GM19025 (cell line): ENCODE data around the gene FAM222A.

ENCODE experiments used
- ATAC-seq: cut with Tn5 transposase; IDR thresholded peaks from one replicate; pipeline ENCODE4 v1.9.1; 2021; ENCODE audit warnings: mild to moderate bottlenecking, low read depth, moderate library complexity; ENCODE audit not compliant: unreplicated experiment

Gene FAM222A

DNA sequence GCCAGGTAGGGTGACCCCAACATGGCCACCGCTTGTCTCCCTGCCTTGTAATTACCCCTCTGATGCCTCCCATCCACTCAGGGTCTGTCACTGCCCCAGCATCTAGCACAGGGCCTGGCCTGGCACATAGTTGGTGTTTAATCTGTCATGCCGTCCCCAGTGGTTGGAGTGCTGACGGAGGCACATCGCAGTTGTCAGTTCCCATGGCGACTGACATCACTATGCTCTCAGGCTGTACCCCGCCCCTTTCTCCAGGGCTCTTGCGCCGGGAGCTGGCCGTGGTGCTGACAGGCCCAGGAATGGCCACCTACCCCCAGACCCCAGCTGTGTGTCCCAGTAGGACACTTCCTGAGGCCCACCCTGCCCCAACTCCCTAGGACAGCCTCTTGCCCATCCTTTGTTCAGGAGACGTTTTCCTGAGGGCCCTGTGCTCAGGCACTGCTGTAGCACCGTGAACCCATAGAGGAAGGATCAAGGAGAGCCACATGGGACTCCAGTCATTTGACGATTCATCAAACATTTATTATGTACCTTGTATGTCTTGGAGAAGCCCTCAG, 23.0 kb downstream of the FAM222A start:
- no peak for ATAC-seq

DNA sequence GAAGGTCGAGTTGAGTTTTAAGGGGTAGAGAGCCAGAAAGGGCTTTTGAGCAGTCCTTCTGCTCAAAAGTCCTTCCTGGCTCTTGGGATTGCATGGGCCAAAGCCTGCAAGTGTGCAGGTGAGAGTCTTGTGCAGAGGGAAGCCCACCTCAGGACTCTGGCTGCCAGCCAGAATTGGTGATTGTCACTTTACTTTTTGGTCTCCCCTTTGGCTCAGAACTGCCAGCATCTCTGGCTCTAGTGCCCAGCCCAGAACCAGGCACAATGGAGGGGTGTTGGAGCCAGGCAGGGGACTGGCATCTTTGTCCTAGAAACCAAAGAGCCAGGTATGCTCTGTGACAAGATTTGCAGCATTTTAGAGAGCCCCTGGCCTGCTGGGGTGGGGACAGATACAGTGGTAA, 23.5 kb downstream of the FAM222A start:
- no peak for ATAC-seq

DNA sequence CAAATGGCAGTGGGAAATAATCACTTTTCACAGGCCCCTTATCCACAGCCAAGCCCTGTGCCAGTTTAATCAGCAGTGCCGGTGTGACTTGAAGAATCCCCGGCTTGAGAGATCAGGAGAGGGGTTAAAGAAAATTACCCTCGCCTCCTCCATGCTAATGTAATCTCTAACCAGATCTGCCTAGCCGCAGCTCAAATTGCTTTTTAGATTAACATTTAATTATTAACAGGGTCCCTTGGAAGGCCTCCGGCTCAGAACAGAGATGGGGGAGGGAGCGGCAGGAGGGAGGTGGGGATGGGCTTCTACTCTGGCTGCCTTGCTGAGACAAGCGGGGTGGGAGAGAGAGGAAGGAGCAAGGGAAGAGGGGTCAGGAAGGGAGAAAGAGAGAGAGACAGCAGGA, 24.0 kb downstream of the FAM222A start:
- no peak for ATAC-seq

DNA sequence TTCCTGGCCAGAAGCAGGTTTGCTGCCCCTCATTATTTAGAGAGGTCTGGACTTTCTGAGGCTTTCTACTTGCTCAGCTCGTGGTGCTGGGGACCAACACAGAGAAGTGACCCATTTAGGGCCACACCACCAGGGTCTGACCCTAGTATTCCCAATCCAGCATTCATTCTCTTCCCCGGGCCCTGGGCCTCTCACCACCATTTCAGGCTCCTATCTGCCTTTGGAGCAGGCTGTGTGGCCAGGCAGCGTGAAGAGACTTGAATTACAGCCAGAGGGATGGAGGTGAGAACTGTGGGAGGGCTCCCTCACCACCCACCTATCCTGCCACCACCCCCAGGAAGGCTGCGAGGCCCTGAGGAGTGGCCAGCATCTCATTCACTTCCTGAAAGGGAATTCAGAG, 24.6 kb downstream of the FAM222A start:
- ATAC-seq: no peak

DNA sequence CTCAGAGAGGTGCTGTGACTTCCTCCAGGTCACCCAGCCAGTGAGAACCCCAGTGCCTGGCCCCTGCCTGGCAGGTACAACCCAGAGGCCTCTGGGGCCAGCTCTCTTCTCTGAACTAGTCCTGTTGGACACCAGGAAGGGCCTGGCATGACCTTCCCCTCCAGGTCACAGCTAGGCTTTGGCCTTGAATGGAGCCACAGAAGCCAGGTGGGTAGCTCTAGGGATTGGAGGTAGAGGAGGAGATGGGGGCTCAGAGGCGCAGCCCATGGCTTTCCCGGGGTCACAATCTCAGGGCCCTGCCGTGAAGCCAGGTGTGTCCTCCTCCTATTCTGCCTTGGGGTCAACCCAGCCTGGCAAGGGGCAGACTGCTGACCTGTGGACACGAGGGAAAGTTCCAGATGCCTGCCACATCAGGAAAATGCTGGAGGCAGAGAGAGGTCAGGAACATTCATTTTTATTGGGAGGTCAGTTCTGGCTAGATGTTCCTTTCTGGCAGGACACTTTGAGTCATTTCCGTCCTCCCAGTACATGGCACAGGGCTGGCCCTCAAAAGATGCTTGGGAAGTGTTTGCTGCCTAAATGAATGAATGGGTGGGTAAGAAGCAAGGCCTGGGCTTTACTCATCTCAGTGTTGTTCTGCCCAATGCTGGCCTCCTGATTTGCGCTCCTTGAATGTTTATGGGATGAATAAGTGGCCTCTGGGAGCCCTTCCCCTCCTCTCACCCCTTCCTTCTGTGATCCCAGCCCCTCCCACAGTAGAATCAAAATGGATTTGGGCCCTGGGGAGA, 25.4 kb downstream of the FAM222A start:
- no peak for ATAC-seq

DNA sequence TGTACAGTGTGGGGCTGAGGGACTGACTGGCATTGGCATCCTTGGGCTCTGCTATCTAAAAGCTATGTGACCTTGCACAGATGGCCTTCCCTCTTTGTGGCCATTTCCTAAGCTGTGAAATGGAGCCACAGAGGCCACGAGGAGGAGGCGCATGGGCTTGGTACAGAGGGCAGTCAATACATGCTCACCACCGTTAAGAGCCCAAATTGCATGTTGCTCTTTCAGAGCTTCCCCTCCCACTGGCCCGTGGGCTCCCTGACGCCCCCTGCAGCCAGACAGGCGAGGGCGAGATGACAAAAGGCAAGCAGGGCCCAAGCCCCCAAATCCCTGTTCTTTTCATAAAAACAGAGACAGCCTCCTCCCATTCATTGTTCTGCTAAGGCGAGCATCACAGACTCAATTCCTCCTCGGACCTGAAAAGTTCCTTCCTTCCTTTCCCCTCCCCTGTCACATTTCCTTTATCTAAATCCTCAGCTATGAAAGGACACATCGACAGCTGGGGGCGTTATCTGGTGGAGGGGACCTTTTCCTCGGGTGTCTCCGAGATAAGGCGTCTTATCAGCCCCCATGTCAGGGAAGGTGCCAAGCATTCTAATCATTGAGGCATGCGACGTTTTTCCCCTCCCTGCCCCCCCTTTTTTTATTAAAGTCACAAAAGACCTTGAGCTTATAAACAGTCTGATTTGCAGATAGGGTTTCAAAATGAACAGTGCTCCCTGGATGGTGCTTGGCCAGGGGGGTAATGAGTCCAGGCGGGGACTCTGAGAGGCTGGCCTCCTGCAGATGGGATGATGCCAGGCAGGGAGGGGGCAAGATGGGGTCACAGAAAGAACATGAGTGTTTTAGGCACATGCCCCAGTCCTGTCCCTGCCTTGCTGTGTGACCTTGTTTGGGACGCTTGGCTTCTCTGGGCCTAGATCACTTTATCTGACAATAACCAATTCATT, 26.4 kb downstream of the FAM222A start:
- no peak for ATAC-seq

DNA sequence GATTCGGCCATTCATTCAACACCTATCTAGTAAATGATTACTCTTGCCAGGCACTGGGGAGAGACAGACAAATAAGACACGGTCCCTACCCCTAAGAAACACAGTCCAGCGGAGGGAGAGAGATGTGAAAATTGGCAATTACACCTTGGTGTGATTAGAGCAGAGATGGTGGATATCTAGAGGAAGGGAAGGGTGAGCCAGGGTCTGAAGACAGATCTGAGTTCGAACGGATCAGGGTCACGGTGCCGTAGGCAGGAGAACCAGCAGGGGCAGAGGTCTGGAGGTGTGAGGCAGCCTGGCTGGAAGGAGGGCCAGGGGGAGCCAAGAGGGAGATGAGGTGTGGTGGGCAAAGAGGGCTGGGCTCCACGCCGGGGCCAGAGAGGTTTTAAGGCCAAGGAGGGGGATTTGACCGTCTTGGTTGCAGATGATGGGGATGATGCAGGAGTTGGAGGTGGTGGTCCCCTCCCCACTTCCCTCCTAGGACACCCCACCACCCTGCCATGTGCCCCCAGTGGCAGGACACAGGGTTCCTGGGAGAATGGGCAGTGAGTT, 27.1 kb downstream of the FAM222A start:
- ATAC-seq: no peak

DNA sequence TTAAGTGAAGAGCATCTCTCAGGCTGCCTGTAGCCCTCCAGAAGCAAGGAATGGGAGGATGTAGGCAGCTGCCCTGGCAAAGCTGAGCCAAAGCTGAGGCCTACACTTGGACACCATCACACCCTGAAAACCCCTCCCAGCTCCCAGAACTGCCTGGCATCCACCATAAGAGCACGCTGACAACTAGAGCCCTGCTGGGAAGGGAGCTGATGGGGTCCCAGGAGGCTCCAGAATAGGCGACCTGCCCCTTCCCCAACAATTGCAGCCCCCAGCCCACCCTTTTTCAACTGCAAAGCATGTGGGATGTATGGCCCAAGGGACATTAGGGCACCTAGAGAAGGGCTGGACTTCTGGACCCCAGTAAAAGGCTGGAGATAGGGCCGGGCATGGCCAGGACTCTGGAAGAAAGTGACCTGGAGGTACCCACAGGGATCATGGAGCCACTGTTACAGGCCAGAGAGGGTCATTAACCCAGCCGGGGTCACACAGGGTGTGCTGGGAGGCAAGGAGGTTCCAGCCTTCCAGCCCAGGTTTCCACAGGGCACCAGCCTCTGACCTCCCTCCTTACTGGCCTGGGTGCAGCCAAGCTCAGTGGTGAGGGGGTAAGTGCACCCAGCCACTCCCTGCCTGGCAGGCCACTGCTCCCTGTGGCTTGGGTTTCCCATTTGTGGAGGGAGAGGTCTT, 27.8 kb downstream of the FAM222A start:
- ATAC-seq: no peak

DNA sequence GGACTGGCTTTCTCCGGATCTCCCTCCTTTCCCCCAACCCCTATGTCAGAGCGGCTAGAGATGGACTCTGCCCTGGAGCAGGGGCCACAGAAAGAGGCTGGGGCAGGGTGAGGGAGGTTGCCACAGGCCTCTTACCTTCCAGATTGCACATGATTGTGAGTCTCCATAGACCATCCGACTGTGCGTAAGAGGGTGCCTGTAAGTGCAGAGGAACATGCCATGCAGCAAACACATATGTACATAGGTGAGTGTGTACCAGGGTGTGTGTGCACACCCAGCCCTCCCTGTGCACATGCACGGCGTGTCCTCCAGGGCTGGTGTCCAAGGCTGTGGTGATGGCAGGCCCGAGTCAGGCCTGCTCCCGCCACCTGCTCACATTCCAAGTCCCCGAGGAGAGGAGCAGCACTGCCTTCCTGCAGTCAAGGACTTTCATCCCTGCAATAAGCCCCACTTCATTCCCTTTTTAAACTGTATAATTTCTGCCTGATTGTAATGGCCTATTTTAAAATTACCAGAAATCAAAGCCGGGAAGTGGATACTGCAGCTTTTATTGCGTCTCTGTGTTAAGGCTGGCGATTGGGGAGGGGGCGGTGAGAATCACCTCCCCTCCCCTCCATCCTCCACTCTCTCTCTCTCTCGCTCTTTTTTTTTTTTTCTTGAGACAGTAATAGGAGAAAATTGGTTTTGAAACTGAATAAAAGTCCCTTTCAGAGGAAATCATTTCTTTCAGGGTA, 28.5 kb downstream of the FAM222A start:
- ATAC-seq: no peak

DNA sequence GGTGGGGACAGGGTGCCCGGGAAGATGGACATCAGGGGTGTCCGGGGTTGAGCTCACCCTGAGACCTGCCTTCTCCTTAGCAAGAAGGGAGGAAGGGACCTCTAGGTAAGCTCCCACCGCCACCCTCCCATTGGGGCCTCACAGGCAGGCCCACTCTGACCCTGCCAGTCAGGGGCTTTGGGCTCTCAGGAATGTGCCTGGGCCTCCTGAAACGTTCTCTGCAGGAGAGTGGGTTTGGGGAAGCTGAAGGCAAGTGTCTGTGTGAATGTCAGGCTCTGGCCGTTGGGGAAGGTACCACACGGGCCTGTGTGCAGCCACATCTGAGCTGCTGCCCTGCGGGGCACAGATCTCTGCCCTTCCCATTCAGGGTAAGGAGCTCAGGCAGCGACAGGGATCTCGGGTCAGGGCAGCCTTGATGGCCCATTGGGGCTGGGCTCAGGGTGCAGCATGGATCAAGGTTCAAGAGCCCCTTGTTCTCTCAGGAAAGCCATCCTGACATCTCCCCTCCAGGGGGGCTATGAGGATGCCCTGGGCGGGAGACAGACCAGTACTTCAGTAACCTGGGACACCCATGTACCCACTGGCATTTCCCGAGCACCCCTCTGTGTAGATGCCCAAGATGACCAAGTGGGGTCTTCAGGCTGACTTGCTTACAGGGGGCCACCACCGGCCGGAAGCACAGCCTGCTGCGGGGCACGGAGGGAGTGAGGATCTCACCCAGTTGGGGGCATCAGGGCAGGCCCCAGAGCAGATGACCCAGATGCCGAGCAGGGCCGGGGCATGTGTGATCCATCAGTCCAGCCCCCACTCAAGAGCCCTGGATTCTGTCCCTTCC, 29.7 kb downstream of the FAM222A start:
- ATAC-seq: no peak

DNA sequence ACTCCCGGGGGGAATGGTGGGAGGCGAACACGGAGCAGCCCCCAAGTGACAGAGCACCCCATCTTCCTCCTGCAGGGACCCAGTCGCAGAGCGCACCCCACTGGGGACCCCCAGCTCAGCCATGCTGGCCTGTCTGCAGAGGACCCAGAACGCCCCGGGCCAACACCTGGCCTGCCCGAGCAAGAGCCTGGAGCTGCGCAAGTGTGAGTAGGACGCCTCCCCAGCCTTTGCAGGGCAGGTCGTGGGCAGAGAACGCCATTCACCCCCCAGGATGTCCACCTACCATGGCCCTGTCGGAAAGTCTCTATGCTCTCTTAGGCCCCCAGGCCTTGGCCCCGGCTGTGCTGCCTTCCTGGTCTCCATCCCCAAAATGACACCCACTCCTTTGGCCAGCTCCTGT, 30.4 kb downstream of the FAM222A start:
- no peak for ATAC-seq

DNA sequence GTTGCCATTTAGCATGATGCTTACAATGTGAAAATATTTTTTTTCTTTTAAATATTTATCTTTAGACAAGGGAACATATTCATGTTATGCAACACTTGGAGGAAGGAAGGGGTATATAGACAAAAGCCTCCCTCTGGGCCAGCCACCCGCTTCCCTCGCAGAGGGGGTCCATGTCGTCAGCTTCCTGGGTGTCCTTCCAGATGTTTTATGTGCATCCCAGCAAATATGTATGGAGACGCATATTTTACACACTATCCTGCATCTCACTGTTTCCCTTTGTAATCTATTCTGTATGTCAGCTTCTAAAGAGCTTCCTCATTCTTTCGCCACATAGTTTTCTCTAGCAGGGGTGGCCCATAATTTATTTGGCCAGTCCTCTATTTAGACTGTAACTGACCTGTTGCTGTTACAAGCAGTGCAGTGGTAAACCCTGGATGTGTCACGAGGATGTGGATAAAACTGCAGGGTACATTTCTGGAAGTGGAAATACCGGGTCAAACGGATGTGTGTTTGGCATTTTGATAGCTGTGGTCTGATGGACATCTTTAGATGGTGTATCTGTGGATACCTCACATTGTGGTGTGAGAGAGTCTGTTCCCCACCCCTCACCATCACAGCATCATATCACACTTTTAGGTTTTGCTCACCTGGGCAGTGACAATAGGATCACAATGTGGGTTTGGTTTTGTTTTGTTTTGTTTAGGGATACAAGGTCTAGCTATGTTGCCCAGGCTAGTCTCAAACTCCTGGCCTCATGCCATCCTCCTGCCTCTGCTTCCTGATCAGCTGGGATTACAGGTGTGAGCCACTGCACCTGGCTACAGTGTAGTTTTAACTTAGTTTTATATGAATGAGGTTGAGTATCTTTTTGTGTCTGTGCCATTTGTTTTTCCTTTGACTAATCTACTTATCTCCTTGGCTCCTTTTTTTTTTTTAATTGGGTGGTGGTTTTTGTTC, 31.6 kb downstream of the FAM222A start:
- no peak for ATAC-seq

DNA sequence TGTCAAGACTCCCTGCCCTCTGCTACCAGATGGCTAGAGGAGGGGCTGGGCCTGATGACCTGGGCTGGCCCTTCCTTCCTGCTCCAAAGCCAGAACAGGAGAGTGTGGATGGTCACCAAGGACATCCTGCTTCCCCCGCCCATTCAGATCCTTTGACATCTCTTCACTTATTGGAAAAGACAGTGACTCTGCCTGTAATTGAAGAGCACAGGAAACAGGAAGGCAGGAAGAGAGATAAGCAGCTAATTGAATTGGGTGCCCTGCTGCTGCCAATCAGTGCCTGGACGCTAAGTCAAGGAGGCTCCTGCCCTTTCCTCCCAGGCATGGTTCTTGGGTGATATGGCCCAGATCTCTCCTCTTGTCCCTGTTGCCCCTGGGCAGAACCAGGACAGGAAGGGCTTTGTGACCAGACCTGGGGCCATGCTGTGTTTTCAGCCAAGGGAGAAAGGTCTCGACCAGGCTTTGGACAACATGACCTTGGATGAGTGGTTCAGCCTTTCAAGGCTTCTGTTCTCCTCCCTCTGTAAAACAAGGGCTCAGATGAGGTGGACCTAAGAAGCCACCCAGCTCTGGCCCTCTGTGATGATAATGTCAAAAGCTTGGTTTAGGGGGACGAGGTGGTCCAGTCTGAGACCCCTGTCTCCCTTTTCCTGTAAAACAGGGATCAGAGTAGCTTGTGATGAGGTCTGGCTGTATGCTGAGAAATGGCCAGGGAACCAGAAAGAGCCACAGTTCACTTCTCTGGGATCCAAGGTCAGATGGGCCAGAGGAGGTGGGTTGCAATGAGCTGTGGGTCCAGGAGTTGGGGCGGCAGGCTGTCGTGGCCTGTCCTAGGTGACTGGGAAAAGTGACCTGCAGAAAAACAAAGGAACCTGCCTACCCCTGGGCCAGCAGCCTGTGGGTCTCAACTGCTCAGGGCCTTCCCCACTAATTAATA, 38.8 kb downstream of the FAM222A start:
- ATAC-seq: no peak

DNA sequence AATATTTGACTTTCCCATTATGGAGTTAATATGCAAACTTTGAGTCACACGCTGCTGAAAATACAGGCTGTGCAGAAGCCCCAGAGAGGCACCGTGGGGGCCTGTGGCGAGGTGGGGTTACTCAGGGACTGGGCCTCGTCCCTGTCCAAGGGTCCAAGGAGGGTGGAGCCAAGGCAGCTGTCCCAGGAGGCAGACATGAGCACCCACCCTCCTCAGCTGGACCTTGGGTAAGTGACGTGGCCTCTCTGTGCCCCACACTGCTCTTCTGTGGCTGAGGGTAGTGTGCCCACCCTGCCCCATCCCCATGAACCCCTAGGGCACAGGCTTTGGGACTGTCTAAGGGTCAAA, 39.4 kb downstream of the FAM222A start:
- no peak for ATAC-seq

DNA sequence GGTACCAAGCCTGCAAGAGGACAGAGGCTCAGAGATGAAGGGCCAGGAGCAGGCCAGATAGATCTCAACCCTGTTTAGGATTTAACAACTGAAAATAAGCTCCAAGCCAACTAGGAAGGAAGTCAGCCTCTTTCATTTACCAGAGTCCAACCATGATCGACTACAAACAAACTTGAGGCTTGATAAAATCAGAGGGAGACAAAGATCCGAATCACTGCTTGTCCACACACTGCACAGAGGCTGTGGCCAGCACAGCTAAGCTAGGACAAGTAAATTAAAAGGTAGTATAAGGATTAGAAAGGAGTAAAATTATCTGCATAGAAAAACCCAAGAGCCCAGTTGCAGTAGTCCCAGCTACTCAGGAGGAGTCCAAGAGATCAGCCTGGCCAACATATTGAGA, 40.3 kb downstream of the FAM222A start:
- ATAC-seq: no peak

DNA sequence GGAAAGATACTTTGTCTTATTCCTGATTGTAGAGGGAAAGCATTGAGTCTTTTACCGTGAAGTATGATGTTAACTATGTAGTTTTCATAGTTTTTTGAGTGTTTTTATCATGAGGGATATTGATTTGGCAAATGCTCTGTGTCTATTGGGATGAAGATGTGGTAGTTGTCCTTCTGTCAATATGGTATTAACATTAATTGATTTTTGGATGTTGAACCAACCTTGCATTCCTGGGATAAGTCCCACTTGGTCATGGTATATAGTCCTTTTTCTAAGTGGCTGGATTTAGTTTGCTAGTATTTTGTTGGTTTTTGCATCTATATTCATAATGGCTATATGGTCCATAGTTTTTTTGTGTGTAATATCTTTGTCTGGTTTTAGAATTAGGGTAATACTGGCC, 42.8 kb downstream of the FAM222A start:
- ATAC-seq: no peak
